A549 (cell line): ENCODE data around the gene CD8B. TPM values are rescaled to one million over a fixed set of nuclear protein-coding genes. Genes with fewer than 3 reads are reported as not detected.

ENCODE experiments used
- ATAC-seq, 2 experiments: fragments of 200-7000 bp in 1 of 2; fragments of >200 bp in 1 of 2; cut with Nextera tagmentation in 1 of 2; cut with Tn5 transposase in 1 of 2; 3 replicates each; pipeline versions ENCODE4 v1.8.0 to v1.9.1; 2018 to 2020; ENCODE audit warnings: mild to moderate bottlenecking in 1 of 2, moderate library complexity in 1 of 2
- CTCF ChIA-PET: fragments of 300-600 bp; sonication (Branson Sonifier 250); formaldehyde crosslinking; extraction: SDS; loops from one replicate; lab custom pipeline; 2021; ENCODE audit warnings: antibody characterized with exemption, inconsistent platforms; lab: Yijun Ruan, JAX
- POLR2A ChIA-PET: fragments of 350-600 bp; formaldehyde crosslinking; extraction: SDS; loops from one replicate; lab custom pipeline; 2021; ENCODE audit warnings: antibody characterized with exemption, inconsistent platforms; lab: Yijun Ruan, JAX
- DNase-seq, 2 experiments: peaks; one replicate each; pipeline versions ENCODE4 v3.0.0 to v3.0.0-alpha.2; 2011 to 2016; ENCODE audit warnings: low read depth in 1 of 2, low spot score in 1 of 2
- FAIRE-seq: peaks from 2 replicates; lab custom pipeline; 2011; peaks lifted over from hg19 to GRCh38; lab: Jason Lieb, UNC
- H3K27ac ChIP-seq, 2 experiments: fragments of >200 bp; sonication (Bioruptor Twin); formaldehyde crosslinking; 3 replicates each; pipeline ENCODE4 v1.5.1; 2016 to 2017
- H3K4me1 ChIP-seq: fragments of >200 bp; sonication (Bioruptor Twin); formaldehyde crosslinking; 3 replicates; pipeline ENCODE4 v1.6.1; 2016
- H3K4me2 ChIP-seq: fragments of >200 bp; sonication (Bioruptor Twin); formaldehyde crosslinking; 3 replicates; pipeline ENCODE4 v1.6.1; 2016
- H3K4me3 ChIP-seq: fragments of >200 bp; sonication (Bioruptor Twin); formaldehyde crosslinking; 3 replicates; pipeline ENCODE4 v1.5.1; 2016
- H3K9me3 ChIP-seq: fragments of >200 bp; sonication (Bioruptor Twin); formaldehyde crosslinking; 3 replicates; pipeline ENCODE4 v1.6.1; 2016
- ATOH8 ChIP-seq: fragments of 250-450 bp; sonication (Bioruptor Pico); IDR thresholded peaks from 2 replicates; pipeline ENCODE4 v1.5.0; 2020; ENCODE audit warnings: low read depth, mild to moderate bottlenecking, moderate library complexity
- BHLHE40 ChIP-seq: IDR thresholded peaks from 2 replicates; pipeline ENCODE4 v1.6.1; 2012; ENCODE audit warnings: low read depth, low read length, inconsistent platforms
- CBX8 ChIP-seq: fragments of 200-600 bp; sonication (generic); IDR thresholded peaks from 2 replicates; pipeline ENCODE4 v1.6.1; 2016
- CHD2 ChIP-seq: fragments of 150-350 bp; IDR thresholded peaks from 2 replicates; pipeline ENCODE4 v1.6.1; 2014; ENCODE audit warnings: low read length; ENCODE audit not compliant: partially characterized antibody
- CTCF ChIP-seq: fragments of >200 bp; sonication (Bioruptor Twin); formaldehyde crosslinking; IDR thresholded peaks from 3 replicates; pipeline ENCODE4 v1.5.1; 2016
- E2F6 ChIP-seq: IDR thresholded peaks from 2 replicates; pipeline ENCODE4 v1.6.1; 2012; ENCODE audit warnings: low read depth, borderline replicate concordance
- EHMT2 ChIP-seq: fragments of 200-600 bp; sonication (generic); IDR thresholded peaks from 2 replicates; pipeline ENCODE4 v1.6.1; 2016; ENCODE audit warnings: antibody characterized with exemption, low read depth, mild to moderate bottlenecking, moderate library complexity
- FOSL2 ChIP-seq, 2 experiments: fragments of 450-650 bp in 1 of 2; fragments of >200 bp in 1 of 2; sonication (Bioruptor Twin) in 1 of 2; formaldehyde crosslinking; IDR thresholded peaks; 2 replicates each; pipeline versions ENCODE4 v1.5.0 to v1.6.1; 2016 to 2020; ENCODE audit warnings: mild to moderate bottlenecking in 1 of 2, moderate library complexity in 1 of 2
- HDAC2 ChIP-seq: fragments of 200-600 bp; sonication (generic); IDR thresholded peaks from 2 replicates; pipeline ENCODE4 v1.6.1; 2016
- HOXB13 ChIP-seq: fragments of 250-450 bp; sonication (Bioruptor Pico); IDR thresholded peaks from 2 replicates; pipeline ENCODE4 v1.5.0; 2020; ENCODE audit warnings: low read depth, mild to moderate bottlenecking, moderate library complexity
- JUN ChIP-seq, 2 experiments: fragments of >200 bp; sonication (Bioruptor Twin); formaldehyde crosslinking; IDR thresholded peaks; 2 replicates in 1 of 2; 3 replicates in 1 of 2; pipeline ENCODE4 v1.6.1; 2016 to 2017
- MAZ ChIP-seq: fragments of 150-350 bp; IDR thresholded peaks from 2 replicates; pipeline ENCODE4 v1.6.1; 2014; ENCODE audit warnings: antibody characterized with exemption, low read depth, low read length, borderline replicate concordance
- MYC ChIP-seq: IDR thresholded peaks from 2 replicates; pipeline ENCODE4 v1.6.1; 2012; ENCODE audit warnings: mild to moderate bottlenecking, inconsistent platforms, low read length, improper control_type of control experiment, borderline replicate concordance
- NPAS2 ChIP-seq: fragments of 250-450 bp; sonication (Bioruptor Pico); IDR thresholded peaks from 2 replicates; pipeline ENCODE4 v1.8.0; 2022; ENCODE audit warnings: mild to moderate bottlenecking, moderate library complexity, borderline replicate concordance
- NR3C1 ChIP-seq: fragments of >200 bp; sonication (Bioruptor Twin); formaldehyde crosslinking; IDR thresholded peaks from 3 replicates; pipeline ENCODE4 v1.6.1; 2017
- PBX3 ChIP-seq: IDR thresholded peaks from 2 replicates; pipeline ENCODE4 v1.6.1; 2012
- POLR2AphosphoS2 ChIP-seq: conservative IDR thresholded peaks from 2 replicates; pipeline ENCODE4 v1.6.1; 2012; ENCODE audit warnings: low read length, improper control_type of control experiment, inconsistent platforms
- REST ChIP-seq: fragments of 200-600 bp; sonication (generic); IDR thresholded peaks from 2 replicates; pipeline ENCODE4 v1.6.1; 2016; ENCODE audit warnings: antibody characterized with exemption, mild to moderate bottlenecking, moderate library complexity
- RFX5 ChIP-seq: fragments of 450-650 bp; IDR thresholded peaks from 2 replicates; pipeline ENCODE4 v1.7.1; 2014; ENCODE audit warnings: antibody characterized with exemption, mild to moderate bottlenecking, moderate library complexity
- RNF2 ChIP-seq: fragments of 200-600 bp; sonication (generic); IDR thresholded peaks from 2 replicates; pipeline ENCODE4 v1.6.1; 2016; ENCODE audit warnings: low read depth, mild to moderate bottlenecking, antibody characterized with exemption, moderate library complexity, borderline replicate concordance
- SMC3 ChIP-seq: fragments of >200 bp; sonication (Bioruptor Twin); formaldehyde crosslinking; IDR thresholded peaks from 3 replicates; pipeline ENCODE4 v1.6.1; 2018; ENCODE audit warnings: inconsistent platforms
- TFCP2L1 ChIP-seq: fragments of 250-450 bp; sonication (Bioruptor Pico); IDR thresholded peaks from 2 replicates; pipeline ENCODE4 v1.5.0; 2021; ENCODE audit warnings: mild to moderate bottlenecking
- USF2 ChIP-seq: fragments of 450-650 bp; IDR thresholded peaks from 2 replicates; pipeline ENCODE4 v1.6.1; 2014; ENCODE audit warnings: antibody characterized with exemption
- WGBS: methylation state at CpG from one replicate; pipeline ENCODE4 v1.1.6; 2017; ENCODE audit errors: missing lambda C conversion rate; 5-methylcytosine and 5-hydroxymethylcytosine counted together
- polyA plus RNA-seq, 4 experiments: library from polyadenylated mRNA; depleted of rRNA in 3 of 4; stranded (reverse); fragments of >200 nt; fragmentation: RNase III in 1 of 4; extraction: RNeasy Plus Mini Kit Qiagen cat#74134 plus additional on column Dnase treatment in 1 of 4; gene quantifications; 2 replicates in 3 of 4; 3 replicates in 1 of 4; pipeline ENCODE4 v1.2.3, GENCODE V29; 2011 to 2017

Gene CD8B
- polyA plus RNA-seq, 2 of the 4 experiments (the other 2 are of a cell fraction) = not detected

GRCh38 chr2:86808315-86809161, 53.1 kb downstream of the CD8B start (continued):
- TF ChIP-seq RFX5 = no peak
- no peak for TF ChIP-seq HDAC2
- TF ChIP-seq CBX8 = no peak
- TF ChIP-seq FOSL2 (IDR thresholded peaks at IDR 0.05) = no peak
- no peak for TF ChIP-seq FOSL2 (CRISPR knock-in tag; IDR thresholded peaks at IDR 0.05)
- no peak for TF ChIP-seq CHD2
- TF ChIP-seq SMC3 = peak; percentile 99
- no peak for TF ChIP-seq EHMT2
- TF ChIP-seq REST = no peak
- TF ChIP-seq NR3C1 = no peak
- TF ChIP-seq MAZ = 0 out of 2 replicates have a peak, but pooled peaks have one; percentile 18
- no peak for TF ChIP-seq HOXB13
- no peak for TF ChIP-seq BHLHE40
- TF ChIP-seq ATOH8 (CRISPR knock-in tag) = no peak
- TF ChIP-seq CTCF = peak; percentile 96
- peak; percentile 42; the same call in 1 of the 2 replicates for TF ChIP-seq MYC
- TF ChIP-seq, all 56 proteins: peak for 10

- POLR2A ChIA-PET = no interaction called here
- no peaks in the 10 kb centered on the region for H3K9me3 ChIP-seq
- ATAC-seq (peak; percentile 77 to 79), FAIRE-seq (no peak), DNase-seq (peak; percentile 77 to 90)
- CTCF ChIA-PET = interaction anchor here (0.6 to 7.0 kb wide), 22 partner anchors 9 to 521 kb away, joined by 3 to 51 read pairs (median 4); partner anchors contain the start of gene CD8A
- H3K4me3 ChIP-seq = peak overlapping the region; percentile 65
- H3K4me2 ChIP-seq = peak overlapping the region; percentile 100
- H3K4me1 ChIP-seq = peaks cover 9% of the 10 kb centered on the region; the same call in 2 of the 3 replicates
- peak overlapping the region; percentile 52 to 79 for H3K27ac ChIP-seq
- 4% methylated on average over 48 of the region's 51 CpGs for WGBS
- TF ChIP-seq USF2 = peak; percentile 84
- TF ChIP-seq RFX5 = no peak
- no peak for TF ChIP-seq NPAS2 (CRISPR knock-in tag)
- peak; percentile 51; the same call in 1 of the 2 replicates for TF ChIP-seq PBX3
- TF ChIP-seq BHLHE40 = no peak
- no peak for TF ChIP-seq TFCP2L1
- no peak for TF ChIP-seq POLR2AphosphoS2
- TF ChIP-seq NR3C1 = no peak
- TF ChIP-seq HOXB13 = no peak
- no peak for TF ChIP-seq RNF2
- TF ChIP-seq MYC = peak; percentile 58; the same call in 1 of the 2 replicates
- TF ChIP-seq E2F6 = peak; percentile 84
- TF ChIP-seq JUN (IDR thresholded peaks at IDR 0.05) = 0 out of 5 replicates have a peak, but pooled peaks of 1 of the 2 experiments have one; percentile 14
These were observed 54.0 kb downstream of the CD8B start for GRCh38 chr2:86807468-86808275.
